ENCODE measurements around the gene MARK1.

GRCh38 chr1:220550811-220551399, 23.0 kb downstream of the MARK1 start:
- TF ChIP-seq SP1 (IDR thresholded peaks at IDR 0.05) (no peak), ARNT (IDR thresholded peaks at IDR 0.05) (no peak), BHLHE40 (IDR thresholded peaks at IDR 0.05; ENCODE audit: borderline replicate concordance) (no peak), FOXA1 (IDR thresholded peaks at IDR 0.05) (no peak)

Measured in HEK293T (cell line).